Measurements from ENCODE around the gene C6orf136. TPM values are rescaled to one million over a fixed set of nuclear protein-coding genes. Genes with fewer than 3 reads are reported as not detected.

Gene C6orf136
- total RNA-seq, 1 donor from 2014 or later: 15.7 TPM

GRCh38 chr6:30643656-30644055 lies 3.3 kb upstream of the C6orf136 start:
- Histone ChIP-seq H3K4me1 (peaks cover 20% of the 10 kb centered on the region), H3K27me3 (no peaks in the 10 kb centered on the region), H3K9me3 (no peaks in the 10 kb centered on the region), H3K36me3 (peaks cover 0 to 33% of the 10 kb centered on the region in 2 donors), H3K4me3 (no peak overlapping the region), H3K27ac (no peak overlapping the region)
- intact Hi-C loops (cut with DNase I): no loop called here
- no peak for DNase-seq (ENCODE audit: extremely low spot score in 2 of 2)
- no peak for TF ChIP-seq POLR2A (IDR thresholded peaks at IDR 0.05)
- TF ChIP-seq POLR2AphosphoS5 (IDR thresholded peaks at IDR 0.05; ENCODE audit: insufficient read depth in 1 of 2, low read depth in 1 of 2): no peak
- no peak for TF ChIP-seq CTCF (IDR thresholded peaks at IDR 0.05)

DNA sequence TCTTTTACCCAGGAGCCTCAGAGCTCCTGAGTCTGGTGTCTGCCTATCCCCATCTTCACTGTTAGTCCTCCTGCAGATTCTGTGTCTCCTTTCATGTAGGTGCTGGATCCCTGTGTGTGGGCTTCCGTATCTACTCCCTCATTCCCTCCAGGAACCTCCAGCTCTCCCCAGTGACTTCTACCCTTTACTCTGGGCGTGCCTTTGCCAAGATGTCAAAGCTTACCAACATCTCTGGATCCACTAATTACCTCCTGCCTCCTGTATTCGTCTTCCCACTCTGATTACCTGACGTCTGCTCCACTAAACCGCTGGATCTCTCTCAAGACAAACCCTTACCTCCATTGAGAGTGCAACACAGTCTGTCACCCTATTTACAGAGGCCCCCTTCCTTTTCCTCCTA lies 2.2 kb upstream of the C6orf136 start:
- Histone ChIP-seq H3K27me3 (no peaks in the 10 kb centered on the region), H3K27ac (no peak overlapping the region), H3K4me3 (no peak overlapping the region), H3K36me3 (peaks cover 0 to 31% of the 10 kb centered on the region in 2 donors), H3K4me1 (peaks cover 20% of the 10 kb centered on the region), H3K9me3 (no peaks in the 10 kb centered on the region)
- no peak for DNase-seq (ENCODE audit: extremely low spot score in 2 of 2)
- no peak for TF ChIP-seq POLR2A (IDR thresholded peaks at IDR 0.05)
- TF ChIP-seq CTCF (IDR thresholded peaks at IDR 0.05): no peak
- TF ChIP-seq POLR2AphosphoS5 (IDR thresholded peaks at IDR 0.05; ENCODE audit: insufficient read depth in 1 of 2, low read depth in 1 of 2): no peak
- intact Hi-C loops (cut with DNase I): no loop called here

DNA sequence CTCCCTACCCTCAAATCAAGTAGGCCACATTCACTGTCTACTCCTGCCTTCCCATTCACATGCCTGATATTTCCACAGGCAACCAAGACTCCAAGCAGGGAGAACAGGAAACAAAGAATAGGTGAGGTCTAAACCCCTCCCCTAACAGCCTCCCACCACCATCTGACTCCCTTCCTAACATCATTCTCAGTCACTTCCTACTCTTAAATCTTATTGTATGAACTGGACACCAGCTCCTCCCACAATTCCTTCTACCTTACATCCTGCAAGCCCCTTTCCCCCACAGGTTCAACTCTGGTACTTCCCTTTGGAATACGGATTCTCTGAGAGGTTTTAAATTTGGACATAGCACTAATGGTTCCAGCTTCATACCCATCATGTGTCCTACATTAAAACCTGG lies 944 bp upstream of the C6orf136 start:
- intact Hi-C loops (cut with DNase I): no loop called here
- TF ChIP-seq CTCF (IDR thresholded peaks at IDR 0.05) (no peak), POLR2AphosphoS5 (IDR thresholded peaks at IDR 0.05; ENCODE audit: insufficient read depth in 1 of 2, low read depth in 1 of 2) (no peak), POLR2A (IDR thresholded peaks at IDR 0.05) (no peak)
- DNase-seq (ENCODE audit: extremely low spot score in 2 of 2): no peak
- peaks cover 0 to 19% of the 10 kb centered on the region in 2 donors for H3K36me3 ChIP-seq
- H3K4me3 ChIP-seq: no peak overlapping the region
- peaks cover 20% of the 10 kb centered on the region for H3K4me1 ChIP-seq
- peak overlapping the region; percentile 90 for H3K27ac ChIP-seq
- no peaks in the 10 kb centered on the region for H3K27me3 ChIP-seq
- H3K9me3 ChIP-seq: no peaks in the 10 kb centered on the region

DNA sequence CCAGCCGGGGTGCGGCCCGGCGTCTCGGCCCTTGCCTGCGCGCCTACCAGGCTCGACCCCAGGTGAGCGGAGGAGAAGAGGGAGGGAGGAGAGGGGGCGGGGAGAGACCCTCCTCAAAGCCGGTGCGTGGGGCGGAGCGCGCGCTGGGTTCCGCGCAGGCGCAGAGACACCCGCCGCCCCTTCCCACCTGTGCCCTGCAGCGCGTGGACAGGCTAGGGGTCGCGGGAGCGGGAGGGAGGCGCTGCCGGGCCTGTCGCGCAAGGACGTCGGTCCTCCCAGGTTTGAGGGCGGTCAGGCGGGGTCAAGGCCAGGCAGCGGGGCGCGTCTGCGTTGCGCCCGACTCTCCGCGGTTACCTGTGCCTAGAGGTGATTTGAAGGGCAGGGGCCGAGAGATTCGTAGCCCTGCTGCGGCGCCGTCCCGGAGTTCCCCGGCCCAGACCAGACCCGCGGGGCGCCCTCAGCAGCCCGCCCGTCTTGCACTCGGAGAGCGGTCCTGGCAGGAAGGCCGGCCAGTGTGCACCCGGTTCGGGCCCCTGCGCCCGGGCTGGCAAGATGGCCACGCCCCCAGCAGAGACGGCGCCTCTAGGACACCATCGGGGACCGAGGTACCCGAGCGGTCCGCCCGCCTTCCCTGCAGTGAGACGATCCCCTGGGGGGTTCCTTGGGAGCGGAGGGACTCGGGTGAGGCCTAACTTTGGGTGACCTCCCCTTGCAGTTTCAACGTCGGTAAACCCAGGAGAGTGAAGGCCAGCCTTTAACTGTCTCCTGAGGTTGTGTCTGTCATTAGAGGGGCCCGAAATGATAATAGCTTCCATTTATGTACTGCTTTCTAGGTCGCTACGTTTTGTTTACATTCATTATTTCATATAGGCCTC lies 546 bp downstream of the C6orf136 start:
- TF ChIP-seq CTCF (IDR thresholded peaks at IDR 0.05): no peak
- peak in 1 of 2 donors; percentile 68 for TF ChIP-seq POLR2AphosphoS5 (IDR thresholded peaks at IDR 0.05; ENCODE audit: insufficient read depth in 1 of 2, low read depth in 1 of 2)
- TF ChIP-seq POLR2A (IDR thresholded peaks at IDR 0.05): no peak
- H3K36me3 ChIP-seq: peaks cover 0 to 23% of the 10 kb centered on the region in 2 donors
- H3K9me3 ChIP-seq: no peaks in the 10 kb centered on the region
- DNase-seq (ENCODE audit: extremely low spot score in 2 of 2): no peak
- intact Hi-C loops (cut with DNase I): no loop called here
- H3K4me3 ChIP-seq: peak overlapping the region; percentile 87 to 96
- H3K4me1 ChIP-seq: peaks cover 20% of the 10 kb centered on the region
- H3K27ac ChIP-seq: peak overlapping the region; percentile 90
- no peaks in the 10 kb centered on the region for H3K27me3 ChIP-seq

- no peak for DNase-seq (ENCODE audit: extremely low spot score in 2 of 2)
- Histone ChIP-seq H3K4me1 (peaks cover 15% of the 10 kb centered on the region), H3K9me3 (no peaks in the 10 kb centered on the region), H3K27ac (no peak overlapping the region), H3K4me3 (no peak overlapping the region), H3K27me3 (no peaks in the 10 kb centered on the region), H3K36me3 (peaks cover 0 to 49% of the 10 kb centered on the region in 2 donors)
- TF ChIP-seq CTCF (IDR thresholded peaks at IDR 0.05) (no peak), POLR2A (IDR thresholded peaks at IDR 0.05) (no peak), POLR2AphosphoS5 (IDR thresholded peaks at IDR 0.05; ENCODE audit: insufficient read depth in 1 of 2, low read depth in 1 of 2) (no peak)
- intact Hi-C loops (cut with DNase I): no loop called here
Measured at GRCh38 chr6:30651143-30651542, 4.2 kb downstream of the C6orf136 start.

Data from vagina (tissue), 2 donors.